ENCODE measurements around the gene NPC1L1.

The NPC1L1 gene

GRCh38 chr7:44536090-44536489, 5.0 kb downstream of the NPC1L1 start:
- no peak for FAIRE-seq
- DNase-seq (ENCODE audit: insufficient read length, low spot score) = no peak

GRCh38 chr7:44535348-44536064, 5.6 kb downstream of the NPC1L1 start:
- DNase-seq (ENCODE audit: insufficient read length, low spot score) = no peak

GRCh38 chr7:44534501-44534900, 6.6 kb downstream of the NPC1L1 start:
- FAIRE-seq (peak; percentile 80), DNase-seq (ENCODE audit: insufficient read length, low spot score) (peak; percentile 87)

More at GRCh38 chr7:44535348-44536064, 5.6 kb downstream of the NPC1L1 start:
- FAIRE-seq = no peak

- DNase-seq (ENCODE audit: insufficient read length, low spot score) (no peak), FAIRE-seq (no peak)
These were observed 7.0 kb downstream of the NPC1L1 start for GRCh38 chr7:44534087-44534486.

GRCh38 chr7:44533301-44534055, 7.7 kb downstream of the NPC1L1 start:
- FAIRE-seq = no peak

GRCh38 chr7:44531421-44532380, 9.4 kb downstream of the NPC1L1 start:
- DNase-seq (ENCODE audit: insufficient read length, low spot score) = no peak
- no peak for FAIRE-seq

More at GRCh38 chr7:44533301-44534055, 7.7 kb downstream of the NPC1L1 start:
- no peak for DNase-seq (ENCODE audit: insufficient read length, low spot score)

- DNase-seq (ENCODE audit: insufficient read length, low spot score) (no peak), FAIRE-seq (no peak)
These were observed 10.1 kb downstream of the NPC1L1 start for GRCh38 chr7:44530990-44531389.

GRCh38 chr7:44524811-44525388, 16.2 kb downstream of the NPC1L1 start:
- no peak for FAIRE-seq
- DNase-seq (ENCODE audit: insufficient read length, low spot score) = no peak

GRCh38 chr7:44522315-44522714, 18.8 kb downstream of the NPC1L1 start:
- DNase-seq (ENCODE audit: insufficient read length, low spot score) (no peak), FAIRE-seq (no peak)

GRCh38 chr7:44521347-44522095, 19.6 kb downstream of the NPC1L1 start:
- FAIRE-seq = no peak
- no peak for DNase-seq (ENCODE audit: insufficient read length, low spot score)

GRCh38 chr7:44520574-44520973, 20.6 kb downstream of the NPC1L1 start:
- FAIRE-seq (no peak), DNase-seq (ENCODE audit: insufficient read length, low spot score) (no peak)

- DNase-seq (ENCODE audit: insufficient read length, low spot score) = no peak
- FAIRE-seq = no peak
These were observed 21.6 kb downstream of the NPC1L1 start for GRCh38 chr7:44519546-44519945.

GRCh38 chr7:44518761-44519160, 22.4 kb downstream of the NPC1L1 start:
- FAIRE-seq = no peak
- DNase-seq (ENCODE audit: insufficient read length, low spot score) = no peak

GRCh38 chr7:44517175-44517574, 24.0 kb downstream of the NPC1L1 start:
- DNase-seq (ENCODE audit: insufficient read length, low spot score) (no peak), FAIRE-seq (no peak)

GRCh38 chr7:44515590-44516268, 25.4 kb downstream of the NPC1L1 start:
- FAIRE-seq (no peak), DNase-seq (ENCODE audit: insufficient read length, low spot score) (no peak)

- no peak for DNase-seq (ENCODE audit: insufficient read length, low spot score)
- no peak for FAIRE-seq
These were observed 28.4 kb downstream of the NPC1L1 start for GRCh38 chr7:44512736-44513135.

GRCh38 chr7:44511863-44512468, 29.2 kb downstream of the NPC1L1 start:
- DNase-seq (ENCODE audit: insufficient read length, low spot score) = no peak
- FAIRE-seq = no peak

GRCh38 chr7:44511236-44511635, 29.9 kb downstream of the NPC1L1 start:
- no peak for DNase-seq (ENCODE audit: insufficient read length, low spot score)
- no peak for FAIRE-seq

All from GM19239 (cell line).